HUES64 (cell line): ENCODE results near the gene ANKRD66.
"Not testable (repeated sequence)": the region's sequence is repeated elsewhere in the genome, so short reads cannot be mapped to it uniquely, and the experiment has no call there.

Experiments
- H3K27ac ChIP-seq: 2 replicates; pipeline ENCODE4 v1.7.0; 2013; ENCODE audit warnings: low read depth, low read length, inconsistent platforms
- H3K27me3 ChIP-seq: 2 replicates; pipeline ENCODE4 v1.6.1; 2013; ENCODE audit warnings: mild to moderate bottlenecking, low read length; ENCODE audit not compliant: insufficient read depth
- H3K36me3 ChIP-seq: 2 replicates; pipeline ENCODE4 v1.6.1; 2013; ENCODE audit warnings: mild to moderate bottlenecking, low read length; ENCODE audit not compliant: insufficient read depth
- H3K4me1 ChIP-seq: 2 replicates; pipeline ENCODE4 v1.6.1; 2013; ENCODE audit warnings: mild to moderate bottlenecking, low read length, moderate library complexity; ENCODE audit not compliant: insufficient read depth
- H3K4me3 ChIP-seq: 2 replicates; pipeline ENCODE4 v1.5.1; 2013; ENCODE audit warnings: mild to moderate bottlenecking, low read length, moderate library complexity
- H3K9ac ChIP-seq: 2 replicates; pipeline ENCODE4 v1.6.1; 2013; ENCODE audit warnings: mild to moderate bottlenecking, low read depth, low read length
- H3K9me3 ChIP-seq: 2 replicates; pipeline ENCODE4 v1.6.1; 2013; ENCODE audit warnings: low read depth, low read length; ENCODE audit not compliant: insufficient read depth
- WGBS: fragments of 150-250, 120-280 bp; methylation state at CpG from one replicate; pipeline ENCODE4 v1.1.7; 2013; ENCODE audit warnings: missing lambda C conversion rate; 5-methylcytosine and 5-hydroxymethylcytosine counted together

ANKRD66 gene

GRCh38 chr6:46755865-46756264 lies 9.1 kb downstream of the ANKRD66 start:
- Histone ChIP-seq H3K9me3 (no peaks in the 10 kb centered on the region), H3K27ac (no peak overlapping the region), H3K27me3 (no peaks in the 10 kb centered on the region), H3K4me3 (no peak overlapping the region), H3K36me3 (no peaks in the 10 kb centered on the region), H3K4me1 (peaks cover 10% of the 10 kb centered on the region), H3K9ac (no peak overlapping the region)
- 88% methylated on average over 1 of the region's 1 CpG for WGBS

GRCh38 chr6:46756469-46757213 lies 9.9 kb downstream of the ANKRD66 start:
- Histone ChIP-seq H3K9me3 (no peaks in the 10 kb centered on the region), H3K27me3 (no peaks in the 10 kb centered on the region), H3K4me3 (no peak overlapping the region), H3K9ac (no peak overlapping the region), H3K27ac (no peak overlapping the region), H3K4me1 (peaks cover 10% of the 10 kb centered on the region), H3K36me3 (no peaks in the 10 kb centered on the region)
- WGBS, result 78% methylated on average over 5 of the region's 7 CpGs

- H3K9me3 ChIP-seq, result no peaks in the 10 kb centered on the region
- WGBS, result 86% methylated on average over 2 of the region's 2 CpGs
- H3K27ac ChIP-seq, result no peak overlapping the region
- H3K27me3 ChIP-seq, result no peaks in the 10 kb centered on the region
- H3K9ac ChIP-seq, result no peak overlapping the region
- peaks cover 10% of the 10 kb centered on the region for H3K4me1 ChIP-seq
- H3K4me3 ChIP-seq, result no peak overlapping the region
- H3K36me3 ChIP-seq, result no peaks in the 10 kb centered on the region
Observed at GRCh38 chr6:46757214-46757596, 10.5 kb downstream of the ANKRD66 start.

- Histone ChIP-seq H3K27me3 (no peaks in the 10 kb centered on the region), H3K36me3 (no peaks in the 10 kb centered on the region), H3K4me1 (peaks cover 10% of the 10 kb centered on the region), H3K4me3 (no peak overlapping the region), H3K9me3 (no peaks in the 10 kb centered on the region), H3K9ac (no peak overlapping the region), H3K27ac (no peak overlapping the region)
- WGBS, result 94% methylated on average over 1 of the region's 4 CpGs
Observed at GRCh38 chr6:46758960-46759753, 12.4 kb downstream of the ANKRD66 start.

- Histone ChIP-seq H3K36me3 (no peaks in the 10 kb centered on the region), H3K9ac (no peak overlapping the region), H3K4me1 (peaks cover 10% of the 10 kb centered on the region), H3K4me3 (no peak overlapping the region), H3K9me3 (no peaks in the 10 kb centered on the region), H3K27me3 (no peaks in the 10 kb centered on the region), H3K27ac (no peak overlapping the region)
- 95% methylated on average over 3 of the region's 3 CpGs for WGBS
Observed at GRCh38 chr6:46760925-46761324, 14.2 kb downstream of the ANKRD66 start.

- H3K27ac ChIP-seq, result no peak overlapping the region
- 92% methylated on average over 1 of the region's 2 CpGs for WGBS
- no peaks in the 10 kb centered on the region for H3K27me3 ChIP-seq
- H3K36me3 ChIP-seq, result no peaks in the 10 kb centered on the region
- H3K9ac ChIP-seq, result no peak overlapping the region
- no peaks in the 10 kb centered on the region; the same call in 1 of the 2 replicates for H3K9me3 ChIP-seq
- H3K4me3 ChIP-seq, result no peak overlapping the region
- H3K4me1 ChIP-seq, result no peaks in the 10 kb centered on the region
Observed at GRCh38 chr6:46763466-46763865, 16.7 kb downstream of the ANKRD66 start.

- not testable (repeated sequence) for H3K36me3 ChIP-seq, H3K4me3 ChIP-seq, H3K27ac ChIP-seq, H3K9ac ChIP-seq, H3K27me3 ChIP-seq, H3K9me3 ChIP-seq, H3K4me1 ChIP-seq
- WGBS, result 96% methylated on average over 10 of the region's 10 CpGs
Observed at GRCh38 chr6:46764280-46764679, 17.5 kb downstream of the ANKRD66 start.

GRCh38 chr6:46764961-46765360 lies 18.2 kb downstream of the ANKRD66 start:
- H3K36me3 ChIP-seq, result no peaks in the 10 kb centered on the region
- H3K4me1 ChIP-seq, result no peaks in the 10 kb centered on the region
- H3K27ac ChIP-seq, result no peak overlapping the region
- H3K9ac ChIP-seq, result no peak overlapping the region
- WGBS, result 95% methylated on average over 5 of the region's 5 CpGs
- no peaks in the 10 kb centered on the region for H3K27me3 ChIP-seq
- H3K9me3 ChIP-seq, result no peaks in the 10 kb centered on the region; the same call in 1 of the 2 replicates
- no peak overlapping the region for H3K4me3 ChIP-seq

- H3K9me3 ChIP-seq, result no peaks in the 10 kb centered on the region; the same call in 1 of the 2 replicates
- no peaks in the 10 kb centered on the region for H3K27me3 ChIP-seq
- H3K9ac ChIP-seq, result no peak overlapping the region
- H3K4me1 ChIP-seq, result no peaks in the 10 kb centered on the region
- no peaks in the 10 kb centered on the region for H3K36me3 ChIP-seq
- WGBS, result no CpG with 5 or more reads among the region's 1 CpG
- no peak overlapping the region for H3K27ac ChIP-seq
- H3K4me3 ChIP-seq, result no peak overlapping the region
Observed at GRCh38 chr6:46772016-46772415, 25.3 kb downstream of the ANKRD66 start.

- no peak overlapping the region for H3K4me3 ChIP-seq
- no peaks in the 10 kb centered on the region for H3K36me3 ChIP-seq
- no peak overlapping the region for H3K9ac ChIP-seq
- H3K27ac ChIP-seq, result no peak overlapping the region
- H3K9me3 ChIP-seq, result no peaks in the 10 kb centered on the region
- WGBS, result 86% methylated on average over 2 of the region's 2 CpGs
- H3K4me1 ChIP-seq, result no peaks in the 10 kb centered on the region
- H3K27me3 ChIP-seq, result no peaks in the 10 kb centered on the region
Observed at GRCh38 chr6:46772762-46773161, 26.0 kb downstream of the ANKRD66 start.

GRCh38 chr6:46773201-46773855 lies 26.6 kb downstream of the ANKRD66 start:
- Histone ChIP-seq H3K27ac (no peak overlapping the region), H3K36me3 (no peaks in the 10 kb centered on the region), H3K27me3 (no peaks in the 10 kb centered on the region), H3K4me3 (no peak overlapping the region), H3K9me3 (no peaks in the 10 kb centered on the region), H3K9ac (no peak overlapping the region), H3K4me1 (no peaks in the 10 kb centered on the region)
- 82% methylated on average over 1 of the region's 1 CpG for WGBS
